Transverse colon (tissue), 3 donors: ENCODE data around the gene SLC17A3.

Source experiments
- POLR2A ChIP-seq: fragments of 450-650 bp; IDR thresholded peaks from one replicate; pipeline ENCODE4 v1.6.1; 2016; ENCODE audit warnings: antibody characterized with exemption, mild to moderate bottlenecking, moderate library complexity
- TF ChIP-seq, protein P1 (sequence below), 5 experiments: fragments of 200-600 bp in 3 of 5; fragments of 450-650 bp in 2 of 5; sonication (generic) in 3 of 5; IDR thresholded peaks; 1 replicate in 2 of 5; 2 replicates in 3 of 5; pipeline ENCODE4 v1.5.1; 2016 to 2017; ENCODE audit warnings: antibody characterized with exemption in 5 of 5, inconsistent platforms in 3 of 5, mild to moderate bottlenecking in 2 of 5, moderate library complexity in 1 of 5

DNA sequence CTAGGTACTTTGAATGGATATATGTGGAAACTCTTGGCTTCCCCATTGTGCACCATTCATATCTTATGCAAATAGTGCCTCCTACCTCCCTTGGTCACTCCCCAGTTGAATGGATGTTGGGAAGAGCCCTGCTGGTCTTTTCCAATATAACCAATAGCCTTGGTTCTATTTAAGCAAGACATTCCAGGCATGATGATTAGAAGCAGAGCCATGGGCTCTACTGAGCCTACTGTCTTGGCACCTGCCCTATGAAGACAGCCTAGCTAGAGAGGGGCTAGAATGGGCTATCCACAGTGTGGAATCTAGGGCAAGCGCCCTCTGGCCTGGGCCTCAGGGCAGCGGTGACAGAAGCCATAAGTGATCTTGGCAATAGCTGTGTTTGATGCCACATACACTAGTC, 57.8 kb downstream of the SLC17A3 start:
- TF ChIP-seq, protein P1, sequence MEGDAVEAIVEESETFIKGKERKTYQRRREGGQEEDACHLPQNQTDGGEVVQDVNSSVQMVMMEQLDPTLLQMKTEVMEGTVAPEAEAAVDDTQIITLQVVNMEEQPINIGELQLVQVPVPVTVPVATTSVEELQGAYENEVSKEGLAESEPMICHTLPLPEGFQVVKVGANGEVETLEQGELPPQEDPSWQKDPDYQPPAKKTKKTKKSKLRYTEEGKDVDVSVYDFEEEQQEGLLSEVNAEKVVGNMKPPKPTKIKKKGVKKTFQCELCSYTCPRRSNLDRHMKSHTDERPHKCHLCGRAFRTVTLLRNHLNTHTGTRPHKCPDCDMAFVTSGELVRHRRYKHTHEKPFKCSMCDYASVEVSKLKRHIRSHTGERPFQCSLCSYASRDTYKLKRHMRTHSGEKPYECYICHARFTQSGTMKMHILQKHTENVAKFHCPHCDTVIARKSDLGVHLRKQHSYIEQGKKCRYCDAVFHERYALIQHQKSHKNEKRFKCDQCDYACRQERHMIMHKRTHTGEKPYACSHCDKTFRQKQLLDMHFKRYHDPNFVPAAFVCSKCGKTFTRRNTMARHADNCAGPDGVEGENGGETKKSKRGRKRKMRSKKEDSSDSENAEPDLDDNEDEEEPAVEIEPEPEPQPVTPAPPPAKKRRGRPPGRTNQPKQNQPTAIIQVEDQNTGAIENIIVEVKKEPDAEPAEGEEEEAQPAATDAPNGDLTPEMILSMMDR (IDR thresholded peaks at IDR 0.05), result no peak
- TF ChIP-seq POLR2A, result no peak
